Measurements from ENCODE around the gene U2AF2.

DNA sequence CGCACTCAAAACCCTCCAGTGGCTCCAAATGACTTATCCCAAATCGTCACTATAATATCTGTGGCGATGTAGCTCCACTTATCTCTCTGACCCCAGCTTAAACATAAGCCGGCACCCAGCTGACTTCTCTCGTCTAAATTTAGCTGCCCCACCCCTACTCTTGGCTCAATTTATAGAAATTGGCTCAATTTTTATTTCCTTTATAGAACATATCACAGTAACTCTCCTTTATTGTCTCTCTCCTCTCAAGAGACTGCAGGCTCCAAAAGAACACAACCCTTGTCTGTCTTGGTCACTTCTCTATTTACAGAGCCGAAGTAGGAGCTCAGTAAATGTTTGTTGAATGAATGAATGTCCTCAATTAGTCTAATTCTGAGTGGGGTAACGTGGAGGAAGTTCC is 31.3 kb upstream of the U2AF2 start:
- TF ChIP-seq, protein P1, sequence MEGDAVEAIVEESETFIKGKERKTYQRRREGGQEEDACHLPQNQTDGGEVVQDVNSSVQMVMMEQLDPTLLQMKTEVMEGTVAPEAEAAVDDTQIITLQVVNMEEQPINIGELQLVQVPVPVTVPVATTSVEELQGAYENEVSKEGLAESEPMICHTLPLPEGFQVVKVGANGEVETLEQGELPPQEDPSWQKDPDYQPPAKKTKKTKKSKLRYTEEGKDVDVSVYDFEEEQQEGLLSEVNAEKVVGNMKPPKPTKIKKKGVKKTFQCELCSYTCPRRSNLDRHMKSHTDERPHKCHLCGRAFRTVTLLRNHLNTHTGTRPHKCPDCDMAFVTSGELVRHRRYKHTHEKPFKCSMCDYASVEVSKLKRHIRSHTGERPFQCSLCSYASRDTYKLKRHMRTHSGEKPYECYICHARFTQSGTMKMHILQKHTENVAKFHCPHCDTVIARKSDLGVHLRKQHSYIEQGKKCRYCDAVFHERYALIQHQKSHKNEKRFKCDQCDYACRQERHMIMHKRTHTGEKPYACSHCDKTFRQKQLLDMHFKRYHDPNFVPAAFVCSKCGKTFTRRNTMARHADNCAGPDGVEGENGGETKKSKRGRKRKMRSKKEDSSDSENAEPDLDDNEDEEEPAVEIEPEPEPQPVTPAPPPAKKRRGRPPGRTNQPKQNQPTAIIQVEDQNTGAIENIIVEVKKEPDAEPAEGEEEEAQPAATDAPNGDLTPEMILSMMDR (IDR thresholded peaks at IDR 0.05), result no peak
- no peak for TF ChIP-seq EP300 (IDR thresholded peaks at IDR 0.05)

Data from ovary (tissue), 3 donors.